NCI-H2196 (cell line): ENCODE measurements around the gene LRRC75A.
"Not testable (repeated sequence)": the region's sequence is repeated elsewhere in the genome, so short reads cannot be mapped to it uniquely, and the experiment has no call there.

ENCODE experiments used
- DNase-seq: peaks from one replicate; lab custom pipeline; 2025; ENCODE audit not compliant: unreplicated experiment; lab: John Stamatoyannopoulos, UW

LRRC75A gene

DNA sequence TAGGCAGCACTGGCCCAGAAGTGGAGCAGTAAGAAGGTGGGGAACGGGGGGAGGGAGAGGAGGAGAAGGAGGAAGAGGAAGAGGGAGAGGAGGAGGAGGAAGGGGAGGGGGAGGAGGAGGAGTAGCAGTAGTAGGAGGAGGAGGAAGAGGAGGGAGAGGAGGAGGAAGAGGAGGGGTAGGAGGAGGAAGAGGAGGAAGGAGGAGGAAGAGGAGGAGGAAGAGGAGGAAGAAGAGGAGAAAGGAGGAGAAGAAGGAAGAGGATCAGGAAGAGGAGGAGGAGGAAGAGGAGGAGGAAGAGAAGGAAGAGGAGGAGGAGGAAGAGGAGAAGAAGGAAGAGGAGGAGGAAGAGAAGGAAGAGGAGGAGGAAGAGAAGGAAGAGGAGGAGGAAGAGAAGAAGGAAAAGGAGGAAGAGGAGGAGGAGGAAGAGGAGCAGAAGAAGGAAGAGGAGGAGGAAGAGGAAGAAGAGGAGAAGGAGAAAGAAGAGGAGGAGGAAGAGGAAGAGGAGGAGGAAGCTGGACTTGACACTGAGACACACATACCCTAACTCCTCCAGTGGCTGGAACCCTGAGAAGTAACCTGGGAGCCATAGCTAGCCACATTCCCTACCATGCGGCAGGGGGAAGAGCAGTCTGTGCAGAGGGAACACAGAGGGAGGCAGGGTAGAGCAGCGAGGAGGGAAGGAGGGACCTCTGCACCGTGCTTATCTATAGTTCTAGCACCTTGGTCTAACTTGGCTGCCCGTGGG is 35.8 kb downstream of the LRRC75A start:
- DNase-seq = no peak

DNA sequence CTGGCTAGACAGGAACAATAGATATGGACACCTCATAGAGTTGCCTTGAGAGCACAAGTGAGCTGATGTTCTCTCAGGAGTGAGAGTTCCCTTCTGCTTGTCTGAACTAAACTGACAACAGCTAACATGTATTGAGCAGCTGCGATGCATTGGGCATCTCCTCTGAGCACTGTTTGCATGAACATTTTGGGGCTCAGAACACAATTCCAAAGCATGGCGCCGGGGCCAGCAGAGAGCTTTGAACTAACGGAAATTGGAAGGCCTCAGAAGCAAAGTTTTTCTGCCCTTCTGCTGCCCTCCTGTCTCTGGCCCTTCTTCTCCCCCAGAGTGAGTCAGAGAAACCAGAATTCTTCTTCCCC is 38.5 kb downstream of the LRRC75A start:
- no peak for DNase-seq

DNA sequence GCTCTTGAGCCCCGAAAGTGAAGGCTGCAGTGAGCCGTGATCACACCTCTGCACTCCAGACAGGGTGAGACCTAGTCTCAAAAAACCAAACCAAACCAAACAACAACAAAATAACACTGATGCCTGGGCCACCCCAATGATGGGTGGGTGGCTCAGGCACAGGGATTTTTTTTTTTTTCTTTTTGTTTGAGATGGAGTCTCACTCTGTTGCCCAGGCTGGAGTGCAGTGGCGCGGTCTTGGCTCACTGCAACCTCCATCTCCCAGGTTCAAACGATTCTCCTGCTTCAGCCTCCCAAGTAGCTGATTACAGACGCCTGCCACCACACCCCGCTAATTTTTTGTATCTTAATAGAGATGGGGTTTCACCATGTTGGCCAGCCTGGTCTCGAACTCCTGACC is 39.7 kb downstream of the LRRC75A start:
- DNase-seq = not testable (repeated sequence)

- no peak for DNase-seq
Observed at GRCh38 chr17:16450028-16450427, 42.0 kb downstream of the LRRC75A start.

GRCh38 chr17:16449121-16449570 is 42.8 kb downstream of the LRRC75A start:
- DNase-seq = no peak

GRCh38 chr17:16448490-16448889 is 43.5 kb downstream of the LRRC75A start:
- no peak for DNase-seq

DNA sequence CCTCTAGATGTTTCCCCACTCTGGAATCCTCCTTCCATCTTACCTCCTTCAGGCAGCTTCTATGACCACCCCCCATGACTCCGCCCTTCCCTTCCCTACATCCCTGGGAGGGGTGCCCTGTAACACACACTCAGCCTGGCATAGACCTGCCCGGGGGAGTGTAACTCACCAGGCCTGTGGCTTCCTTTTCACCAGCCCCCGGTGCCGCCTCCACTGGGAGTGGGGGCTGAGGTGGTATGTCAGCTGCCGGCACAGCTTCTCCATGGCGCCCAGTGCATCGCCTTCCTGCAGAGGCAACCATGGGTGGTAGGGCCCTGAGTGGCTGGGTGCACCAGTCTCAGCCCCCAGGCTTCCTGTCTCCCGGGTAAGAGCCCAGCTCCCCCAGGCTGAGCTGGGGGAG is 44.3 kb downstream of the LRRC75A start:
- DNase-seq = no peak

DNA sequence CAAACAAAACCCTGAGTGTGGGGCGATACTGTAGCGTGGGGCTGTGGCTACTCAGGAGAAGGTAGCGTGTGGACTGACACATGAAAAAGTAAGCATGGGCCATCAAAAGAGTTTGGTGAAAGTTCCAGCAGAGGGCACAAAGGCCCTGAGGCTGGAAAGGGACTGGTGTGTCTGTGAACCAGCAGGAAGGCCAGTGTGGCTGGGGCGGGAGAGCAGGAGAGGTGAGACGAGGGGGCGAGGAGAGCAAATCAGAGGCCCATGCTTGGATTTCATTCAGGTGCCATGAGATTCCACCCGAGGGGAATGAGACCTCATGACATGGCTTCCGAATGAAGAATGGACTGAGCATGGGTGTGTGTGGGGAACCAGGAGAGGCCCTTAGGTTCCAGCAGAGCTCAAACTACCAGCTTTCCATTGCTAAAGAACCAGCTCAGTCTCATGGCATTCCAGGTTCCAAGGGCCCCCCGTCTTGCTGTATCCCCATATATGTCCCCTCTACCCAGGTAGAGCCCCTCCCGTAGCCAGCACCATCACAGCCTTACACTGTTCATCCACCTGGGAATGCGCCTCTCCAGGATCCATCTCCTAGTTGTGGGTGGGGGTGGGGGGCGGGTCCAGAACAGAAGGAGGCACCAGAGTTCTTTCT is 45.5 kb downstream of the LRRC75A start:
- DNase-seq = no peak

DNA sequence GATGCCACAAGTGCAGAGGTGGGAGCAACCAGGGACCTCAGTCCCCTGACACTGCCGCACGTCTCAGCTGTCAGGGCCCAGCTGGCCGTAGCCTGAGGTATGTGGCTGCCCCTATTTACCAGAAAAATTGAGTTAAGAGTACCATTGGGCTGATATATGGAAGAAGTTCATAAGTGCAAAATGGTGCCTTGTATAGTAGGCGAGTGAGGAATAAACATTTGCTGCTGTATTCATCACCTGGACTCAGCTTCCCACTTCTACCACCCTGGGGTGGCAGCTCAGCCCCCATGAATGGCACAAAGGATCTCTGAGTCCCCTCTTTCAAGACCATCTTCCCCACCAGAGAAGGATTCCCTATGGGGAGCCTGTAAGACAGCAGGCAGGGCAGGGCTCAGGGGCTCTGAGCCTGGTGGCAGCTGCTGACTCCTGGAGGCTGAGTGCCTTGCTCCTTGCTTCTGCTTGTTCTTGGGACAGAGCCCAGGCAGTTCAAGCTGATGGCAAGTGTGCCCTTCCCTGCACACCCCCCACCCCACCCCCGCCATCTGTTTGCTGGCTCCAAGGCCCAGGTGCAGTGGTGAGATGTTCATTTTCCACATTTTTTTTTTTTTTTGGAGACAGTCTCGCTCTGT is 47.6 kb downstream of the LRRC75A start:
- no peak for DNase-seq

DNA sequence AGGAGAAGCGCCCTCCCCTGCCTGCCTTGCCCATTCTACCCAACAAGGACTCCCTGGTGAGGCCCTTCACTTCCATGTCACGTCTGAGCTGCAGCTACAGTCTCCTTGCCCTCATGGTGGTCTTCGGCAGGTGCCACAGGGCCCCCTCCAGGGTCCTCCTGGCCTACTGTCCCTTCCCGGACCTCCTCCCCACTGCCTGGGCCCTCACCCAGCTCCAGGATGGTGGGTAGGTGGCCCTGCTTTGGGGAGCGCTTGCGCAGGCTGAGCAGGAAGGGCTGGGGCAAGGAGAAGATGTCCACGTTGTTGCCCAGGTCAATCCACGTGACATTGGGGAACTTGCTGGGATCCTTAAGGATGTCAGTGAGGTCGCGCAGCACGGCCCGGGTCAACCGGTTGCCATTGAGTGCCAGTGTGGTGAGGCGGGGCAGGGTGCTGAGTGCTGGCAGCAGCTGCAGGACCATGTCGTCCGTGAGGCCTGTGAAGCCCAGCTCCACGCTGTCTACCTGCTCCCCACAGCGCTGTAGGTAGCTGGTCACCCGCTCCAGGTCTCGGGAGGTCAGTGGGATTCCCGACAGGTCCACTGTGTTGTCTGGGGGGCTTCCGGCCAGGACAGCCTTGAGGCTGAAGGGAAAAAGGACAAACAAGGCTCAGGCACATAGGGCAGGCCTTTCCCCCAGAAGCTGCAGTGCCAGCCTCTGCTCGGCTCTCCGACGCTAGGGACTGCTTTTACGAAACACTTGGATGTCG is 48.3 kb downstream of the LRRC75A start:
- DNase-seq = no peak

- DNase-seq = no peak
Observed at GRCh38 chr17:16442594-16443510, 49.1 kb downstream of the LRRC75A start.

DNA sequence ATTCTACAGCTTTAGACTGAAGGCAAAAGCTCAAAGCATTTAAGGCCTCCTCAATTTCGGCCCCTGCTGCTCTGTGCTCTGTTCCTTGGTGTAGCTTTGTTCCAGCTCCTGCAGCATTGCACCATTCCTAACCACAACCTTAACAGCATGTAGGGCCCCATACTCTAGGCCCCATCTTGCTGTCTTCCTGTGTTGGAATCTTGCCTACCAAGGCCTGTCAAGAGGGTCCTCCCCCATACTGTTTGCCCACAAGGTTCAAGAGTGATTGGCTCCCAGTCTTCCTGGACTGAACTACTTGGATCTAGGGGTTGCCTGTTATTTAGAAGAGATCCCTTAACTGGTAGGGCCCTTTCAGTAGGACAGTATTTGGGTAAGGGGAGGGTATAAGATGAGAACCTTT is 49.9 kb downstream of the LRRC75A start:
- no peak for DNase-seq

DNA sequence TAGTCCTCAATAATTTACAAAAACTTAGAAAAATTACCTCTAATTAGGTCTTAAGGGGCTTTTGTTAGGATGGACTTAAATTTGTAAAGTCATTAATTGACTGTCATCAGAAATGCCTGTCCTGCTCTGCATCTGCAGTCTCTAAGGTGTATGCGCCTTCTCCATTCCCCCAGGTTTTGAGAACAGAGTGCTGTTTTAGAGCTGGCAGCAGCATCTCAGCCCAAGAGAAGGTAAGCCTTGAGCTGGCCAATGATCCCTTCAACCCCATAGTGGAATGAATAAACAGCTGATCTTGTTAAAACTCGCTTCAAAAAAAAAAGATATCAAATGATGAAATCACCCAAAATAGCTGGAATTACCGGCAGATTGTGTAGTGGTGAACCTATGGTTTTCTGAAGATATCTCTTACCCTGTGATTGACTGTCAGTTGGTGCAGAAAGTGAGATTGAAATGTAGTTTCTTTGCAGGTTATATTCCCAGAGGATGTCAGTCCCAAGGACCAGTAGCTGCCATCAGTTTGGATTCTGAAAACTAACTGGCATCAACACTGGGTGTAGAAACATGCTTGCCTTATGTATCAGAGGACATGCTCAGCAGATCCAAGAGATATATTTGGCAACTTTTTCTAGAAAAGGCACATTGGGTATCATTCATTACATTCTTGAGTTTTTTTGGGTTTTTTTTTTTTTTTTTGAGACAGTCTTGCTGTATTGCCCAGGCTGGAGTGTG is 50.9 kb downstream of the LRRC75A start:
- no peak for DNase-seq

DNA sequence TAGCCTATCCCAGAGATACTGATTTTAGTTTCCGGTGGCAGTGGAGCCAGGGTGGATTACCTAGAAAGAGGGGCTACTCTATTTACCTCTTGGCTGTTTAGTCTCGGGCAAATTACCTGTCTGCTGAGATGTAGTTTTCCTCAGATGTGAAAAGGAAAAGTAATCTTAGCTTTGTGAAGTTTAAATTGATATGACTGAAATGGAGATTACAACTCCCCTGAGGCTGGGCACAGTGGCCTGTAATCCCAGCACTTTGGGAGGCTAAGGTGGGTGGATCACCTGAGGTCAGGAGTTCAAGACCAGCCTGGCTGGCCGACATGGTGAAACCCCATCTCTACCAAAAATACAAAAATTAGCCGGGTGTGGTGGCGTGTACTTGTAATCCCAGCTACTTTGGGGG is 51.6 kb downstream of the LRRC75A start:
- not testable (repeated sequence) for DNase-seq

DNA sequence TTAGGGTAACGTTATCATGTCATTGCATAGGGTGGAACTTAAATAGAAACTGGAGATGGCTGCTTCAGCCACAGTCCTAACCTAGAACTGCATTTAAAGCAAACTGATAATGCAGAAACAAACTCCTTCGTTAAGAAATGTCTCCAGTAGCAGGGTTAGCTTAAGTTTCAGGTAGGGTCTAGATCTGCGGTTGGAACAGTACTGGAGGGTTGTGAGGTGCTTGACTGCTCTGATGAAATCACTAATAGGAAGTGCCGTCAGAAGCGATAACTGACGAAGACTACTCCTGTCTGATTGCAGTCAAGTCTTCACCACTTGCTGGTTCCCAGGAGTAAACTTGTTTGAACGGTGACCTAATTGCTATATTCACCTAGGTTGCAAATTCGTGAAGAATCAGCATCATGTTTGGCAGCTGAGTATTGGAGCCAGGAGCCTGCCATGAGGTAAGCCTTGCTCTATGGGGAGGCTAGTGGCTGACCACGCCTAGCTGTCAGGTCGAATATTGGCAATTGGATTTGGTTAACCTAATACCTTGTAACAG is 52.1 kb downstream of the LRRC75A start:
- no peak for DNase-seq

DNA sequence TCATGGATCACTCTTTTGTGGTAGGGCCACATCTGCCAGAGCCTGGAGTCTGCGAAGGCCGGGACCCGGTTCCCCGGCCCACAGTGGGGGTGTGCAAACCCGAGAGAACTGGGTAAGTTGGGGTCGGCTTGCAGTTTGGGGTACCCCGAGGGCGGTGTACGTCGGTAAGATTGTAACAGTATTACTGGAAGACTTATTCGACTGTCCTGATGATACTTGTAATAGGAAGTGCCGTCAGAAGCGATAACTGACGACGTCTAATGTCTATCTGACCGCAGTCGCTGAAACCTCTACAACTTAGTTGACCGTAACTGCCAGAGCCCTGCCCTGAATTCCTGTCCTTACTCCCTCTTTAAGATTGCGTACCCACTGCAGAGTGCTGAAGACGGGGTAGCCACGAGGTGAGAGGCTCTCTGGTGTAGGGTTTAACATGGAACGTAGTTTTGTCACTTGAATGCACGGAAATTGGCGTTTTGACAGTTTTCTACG is 52.6 kb downstream of the LRRC75A start:
- no peak for DNase-seq

GRCh38 chr17:16438557-16439302 is 53.3 kb downstream of the LRRC75A start:
- peak; percentile 88 for DNase-seq

- no peak for DNase-seq
Observed at GRCh38 chr17:16438173-16438556, 53.8 kb downstream of the LRRC75A start.

DNA sequence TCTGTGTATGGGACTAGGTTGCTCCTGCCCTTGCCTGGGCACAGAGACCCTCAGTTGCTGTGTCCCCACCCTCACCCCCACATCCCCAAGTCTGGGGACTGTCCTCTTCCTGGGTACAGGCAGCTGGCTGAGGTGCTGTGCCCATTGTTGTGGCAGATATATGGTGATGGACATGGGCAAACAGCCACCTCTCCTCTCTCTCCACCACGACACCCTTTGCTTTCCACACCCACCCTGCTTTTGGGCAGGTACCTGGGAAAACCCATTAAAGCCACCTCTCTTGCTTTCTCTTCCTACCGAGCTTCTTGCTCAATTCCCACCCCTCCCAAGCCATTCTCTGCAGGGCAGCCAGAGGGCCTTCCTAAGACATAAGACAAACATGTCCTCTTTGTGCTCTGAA is 54.9 kb downstream of the LRRC75A start:
- no peak for DNase-seq
